HT-29 (cell line): ENCODE data around the gene TGM5. TPM values are rescaled to one million over a fixed set of nuclear protein-coding genes. Genes with fewer than 3 reads are reported as not detected.
A peak's percentile ranks its signal among the peaks of the same experiment; 100 is the strongest.
"Not testable (repeated sequence)": the region's sequence is repeated elsewhere in the genome, so short reads cannot be mapped to it uniquely, and the experiment has no call there.

Experiments
- DNase-seq: peaks from one replicate; pipeline ENCODE4 v3.0.0-alpha.2; 2015; ENCODE audit warnings: low spot score
- total RNA-seq: library from RNA; depleted of rRNA; stranded (reverse); fragments of >200 nt; shearing (Covaris generic); gene quantifications from 2 replicates; pipeline ENCODE4 v1.2.3, GENCODE V29; 2014; rRNA removed

Gene TGM5
- not detected in 2 replicates for total RNA-seq

GRCh38 chr15:43266834-43267233 is at the start of gene TGM5:
TSS of gene TGM5 (minus strand) at chr15:43266928. CDS start at chr15:43266849, 79 bp downstream.
- no peak for DNase-seq

GRCh38 chr15:43314171-43314570 is 47.4 kb upstream of the TGM5 start:
- peak; percentile 17 for DNase-seq

- no peak for DNase-seq
Observed at GRCh38 chr15:43312378-43312777, 45.6 kb upstream of the TGM5 start.

GRCh38 chr15:43302205-43302817 is 35.6 kb upstream of the TGM5 start, which contains the start of gene TGM7:
TSS of gene TGM7 (minus strand) at chr15:43302255.
- DNase-seq, result no peak

GRCh38 chr15:43299884-43300283 is 33.2 kb upstream of the TGM5 start:
- DNase-seq, result no peak

GRCh38 chr15:43299411-43299810 is 32.7 kb upstream of the TGM5 start:
- no peak for DNase-seq

- peak; percentile 17 for DNase-seq
Observed at GRCh38 chr15:43294091-43294706, 27.5 kb upstream of the TGM5 start.

- no peak for DNase-seq
Observed at GRCh38 chr15:43293432-43293831, 26.7 kb upstream of the TGM5 start.

GRCh38 chr15:43292375-43293078 is 25.8 kb upstream of the TGM5 start:
- no peak for DNase-seq

GRCh38 chr15:43289656-43290055 is 22.9 kb upstream of the TGM5 start:
- not testable (repeated sequence) for DNase-seq

- DNase-seq, result no peak
Observed at GRCh38 chr15:43287254-43287653, 20.5 kb upstream of the TGM5 start.

GRCh38 chr15:43286074-43286473 is 19.3 kb upstream of the TGM5 start:
- no peak for DNase-seq

GRCh38 chr15:43285609-43286037 is 18.9 kb upstream of the TGM5 start:
- peak; percentile 95 for DNase-seq

- DNase-seq, result no peak
Observed at GRCh38 chr15:43283526-43283925, 16.8 kb upstream of the TGM5 start.

- DNase-seq, result no peak
Observed at GRCh38 chr15:43281926-43282602, 15.3 kb upstream of the TGM5 start.

- no peak for DNase-seq
Observed at GRCh38 chr15:43280996-43281395, 14.3 kb upstream of the TGM5 start.

- no peak for DNase-seq
Observed at GRCh38 chr15:43279496-43279895, 12.8 kb upstream of the TGM5 start.

GRCh38 chr15:43278869-43279268 is 12.1 kb upstream of the TGM5 start:
- no peak for DNase-seq

- DNase-seq, result no peak
Observed at GRCh38 chr15:43277901-43278300, 11.2 kb upstream of the TGM5 start.

GRCh38 chr15:43277231-43277823 is 10.6 kb upstream of the TGM5 start:
- no peak for DNase-seq

- no peak for DNase-seq
Observed at GRCh38 chr15:43276563-43277200, 10.0 kb upstream of the TGM5 start.
